Mammary epithelial cell (primary cell): Measurements from ENCODE around the gene TMOD1.

Experiments used
- CTCF ChIP-seq, 2 donors: IDR thresholded peaks in 1 of 2; conservative IDR thresholded peaks in 1 of 2; 2 replicates each; pipeline ENCODE4 v1.5.1; 2011 to 2012; ENCODE audit warnings: inconsistent platforms in 2 of 2, low read length in 2 of 2, mild to moderate bottlenecking in 2 of 2, control low read depth in 1 of 2, low read depth in 1 of 2; ENCODE audit not compliant: insufficient read depth in 1 of 2; ENCODE audit errors: extremely low read depth in 1 of 2
- EZH2 ChIP-seq: IDR thresholded peaks from 2 replicates; pipeline ENCODE4 v1.6.1; 2012; ENCODE audit warnings: low read length, inconsistent platforms, borderline replicate concordance

- no peak for TF ChIP-seq CTCF (conservative IDR thresholded peaks at IDR 0.05 in 1 of 2, IDR thresholded peaks at IDR 0.05 in 1 of 2; ENCODE audit: extremely low read depth in 1 of 2, insufficient read depth in 1 of 2, low read depth in 1 of 2, low read length in 2 of 2)
- TF ChIP-seq EZH2, result no peak
Observed at GRCh38 chr9:97551308-97551707, 49.8 kb downstream of the TMOD1 start.
